Peyer's patch (tissue), 4 donors: Measurements from ENCODE around the gene CABCOCO1. TPM values are rescaled to one million over a fixed set of nuclear protein-coding genes. Genes with fewer than 3 reads are reported as not detected.

Experiments used
- DNase-seq, 3 donors: peaks; one replicate each; pipeline ENCODE4 v3.0.0-alpha.2; 2017 to 2019
- H3K27ac ChIP-seq, 4 donors: fragments of 200-600 bp; sonication (generic); one replicate each; pipeline ENCODE4 v1.5.1; 2016 to 2019
- H3K27me3 ChIP-seq, 2 donors: fragments of 200-600 bp; sonication (generic); one replicate each; pipeline ENCODE4 v1.5.1; 2019
- H3K36me3 ChIP-seq, 3 donors: fragments of 200-600 bp; sonication (generic); one replicate each; pipeline ENCODE4 v1.5.1; 2016 to 2019
- H3K4me1 ChIP-seq, 4 donors: fragments of 200-600 bp; sonication (generic); one replicate each; pipeline ENCODE4 v1.5.1; 2016 to 2019
- H3K4me3 ChIP-seq, 4 donors: fragments of 200-600 bp; sonication (generic); 1 replicate in 3 of 4; 2 replicates in 1 of 4; pipeline ENCODE4 v1.5.1; 2016 to 2019; ENCODE audit warnings: mild to moderate bottlenecking in 1 of 4
- H3K9me3 ChIP-seq, 4 donors: fragments of 200-600 bp; sonication (generic); one replicate each; pipeline ENCODE4 v1.5.1; 2016 to 2019; ENCODE audit warnings: mild to moderate bottlenecking in 1 of 4
- POLR2A ChIP-seq, 2 donors: fragments of 450-650 bp; IDR thresholded peaks; one replicate each; pipeline ENCODE4 v1.5.1; 2017; ENCODE audit warnings: antibody characterized with exemption in 2 of 2, mild to moderate bottlenecking in 2 of 2, moderate library complexity in 2 of 2
- total RNA-seq, 4 donors: library from RNA; depleted of rRNA; stranded (reverse); fragments of >200 nt; gene quantifications; one replicate each; pipeline ENCODE4 v1.1.0, GENCODE V29; 2016
- TF ChIP-seq, protein P1 (sequence below), 6 experiments: fragments of 450-650 bp in 4 of 6; fragments of 200-600 bp in 2 of 6; sonication (generic) in 1 of 6; IDR thresholded peaks; one replicate each; pipeline ENCODE4 v1.5.1; 2017 to 2019; ENCODE audit warnings: antibody characterized with exemption in 6 of 6, mild to moderate bottlenecking in 3 of 6, moderate library complexity in 1 of 6

The CABCOCO1 gene, protein sequence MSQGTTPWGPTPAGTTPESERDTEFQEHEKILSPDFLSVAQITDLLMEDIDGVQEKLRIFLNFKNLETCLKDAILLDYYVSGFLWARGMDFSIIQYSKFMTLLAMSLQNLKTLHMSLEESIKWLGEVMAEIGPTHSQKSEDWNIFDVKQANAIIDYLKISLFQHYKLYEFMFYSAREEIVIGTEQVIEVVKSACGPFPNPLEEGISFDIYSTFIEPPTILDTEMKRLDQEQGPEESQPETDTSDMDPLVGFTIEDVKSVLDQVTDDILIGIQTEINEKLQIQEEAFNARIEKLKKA
- not detected for total RNA-seq

GRCh38 chr10:61662794-61663259 lies at the start of gene CABCOCO1:
Gene CABCOCO1, plus strand, starts transcription at chr10:61662929. Its CDS starts 44 bp downstream, at chr10:61662973.
- Histone ChIP-seq H3K27me3 (no peaks in the 10 kb centered on the region), H3K9me3 (no peaks in the 10 kb centered on the region), H3K4me1 (no peaks in the 10 kb centered on the region), H3K36me3 (no peaks in the 10 kb centered on the region), H3K27ac (peak within 1 kb of the TSS in 3 of 4 donors; percentile 21 to 69 (median 34)), H3K4me3 (peak within 1 kb of the TSS; percentile 26 to 60 (median 44))
- TF ChIP-seq, protein P1, sequence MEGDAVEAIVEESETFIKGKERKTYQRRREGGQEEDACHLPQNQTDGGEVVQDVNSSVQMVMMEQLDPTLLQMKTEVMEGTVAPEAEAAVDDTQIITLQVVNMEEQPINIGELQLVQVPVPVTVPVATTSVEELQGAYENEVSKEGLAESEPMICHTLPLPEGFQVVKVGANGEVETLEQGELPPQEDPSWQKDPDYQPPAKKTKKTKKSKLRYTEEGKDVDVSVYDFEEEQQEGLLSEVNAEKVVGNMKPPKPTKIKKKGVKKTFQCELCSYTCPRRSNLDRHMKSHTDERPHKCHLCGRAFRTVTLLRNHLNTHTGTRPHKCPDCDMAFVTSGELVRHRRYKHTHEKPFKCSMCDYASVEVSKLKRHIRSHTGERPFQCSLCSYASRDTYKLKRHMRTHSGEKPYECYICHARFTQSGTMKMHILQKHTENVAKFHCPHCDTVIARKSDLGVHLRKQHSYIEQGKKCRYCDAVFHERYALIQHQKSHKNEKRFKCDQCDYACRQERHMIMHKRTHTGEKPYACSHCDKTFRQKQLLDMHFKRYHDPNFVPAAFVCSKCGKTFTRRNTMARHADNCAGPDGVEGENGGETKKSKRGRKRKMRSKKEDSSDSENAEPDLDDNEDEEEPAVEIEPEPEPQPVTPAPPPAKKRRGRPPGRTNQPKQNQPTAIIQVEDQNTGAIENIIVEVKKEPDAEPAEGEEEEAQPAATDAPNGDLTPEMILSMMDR (IDR thresholded peaks at IDR 0.05): no peak
- TF ChIP-seq POLR2A (IDR thresholded peaks at IDR 0.05): no peak
- DNase-seq: peak in 2 of 3 donors; percentile 61 to 62

GRCh38 chr10:61613665-61614064 lies 49.1 kb upstream of the CABCOCO1 start:
- DNase-seq: no peak
- no peak overlapping the region for H3K27ac ChIP-seq
- no peaks in the 10 kb centered on the region for H3K9me3 ChIP-seq
- H3K36me3 ChIP-seq: no peaks in the 10 kb centered on the region
- no peaks in the 10 kb centered on the region for H3K27me3 ChIP-seq
- no peak overlapping the region for H3K4me3 ChIP-seq
- TF ChIP-seq, protein P1 (IDR thresholded peaks at IDR 0.05): no peak
- no peak for TF ChIP-seq POLR2A (IDR thresholded peaks at IDR 0.05)
- no peaks in the 10 kb centered on the region for H3K4me1 ChIP-seq

DNA sequence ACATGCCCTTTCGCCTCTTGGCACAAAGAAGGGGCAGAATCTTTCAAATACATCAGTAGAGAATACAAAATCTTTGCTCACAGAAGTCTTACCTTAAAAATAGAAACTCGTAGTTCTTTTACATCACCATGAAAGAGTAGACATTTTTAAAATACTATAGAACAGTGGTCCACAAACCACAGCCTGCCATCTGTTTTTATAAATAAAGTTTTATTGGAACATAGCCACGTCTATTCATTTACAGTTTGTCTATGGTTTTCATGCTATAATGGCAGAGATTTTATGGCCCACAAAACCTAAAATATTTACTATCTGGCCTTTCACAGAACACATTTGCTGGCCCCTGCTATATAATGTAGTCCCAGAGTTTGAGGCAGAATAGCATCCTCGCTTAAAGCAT lies 46.1 kb upstream of the CABCOCO1 start:
- H3K4me3 ChIP-seq: no peak overlapping the region
- no peaks in the 10 kb centered on the region for H3K9me3 ChIP-seq
- DNase-seq: no peak
- H3K27me3 ChIP-seq: no peaks in the 10 kb centered on the region
- no peaks in the 10 kb centered on the region for H3K36me3 ChIP-seq
- no peak overlapping the region for H3K27ac ChIP-seq
- H3K4me1 ChIP-seq: no peaks in the 10 kb centered on the region
- TF ChIP-seq POLR2A (IDR thresholded peaks at IDR 0.05): no peak
- TF ChIP-seq, protein P1 (IDR thresholded peaks at IDR 0.05): no peak

- no peaks in the 10 kb centered on the region for H3K4me1 ChIP-seq
- no peak overlapping the region for H3K27ac ChIP-seq
- no peak overlapping the region for H3K4me3 ChIP-seq
- H3K36me3 ChIP-seq: no peaks in the 10 kb centered on the region
- H3K9me3 ChIP-seq: no peaks in the 10 kb centered on the region
- H3K27me3 ChIP-seq: no peaks in the 10 kb centered on the region
- no peak for DNase-seq
- TF ChIP-seq POLR2A (IDR thresholded peaks at IDR 0.05): no peak
- TF ChIP-seq, protein P1 (IDR thresholded peaks at IDR 0.05): no peak
These were observed 45.5 kb upstream of the CABCOCO1 start for GRCh38 chr10:61617180-61617579.

DNA sequence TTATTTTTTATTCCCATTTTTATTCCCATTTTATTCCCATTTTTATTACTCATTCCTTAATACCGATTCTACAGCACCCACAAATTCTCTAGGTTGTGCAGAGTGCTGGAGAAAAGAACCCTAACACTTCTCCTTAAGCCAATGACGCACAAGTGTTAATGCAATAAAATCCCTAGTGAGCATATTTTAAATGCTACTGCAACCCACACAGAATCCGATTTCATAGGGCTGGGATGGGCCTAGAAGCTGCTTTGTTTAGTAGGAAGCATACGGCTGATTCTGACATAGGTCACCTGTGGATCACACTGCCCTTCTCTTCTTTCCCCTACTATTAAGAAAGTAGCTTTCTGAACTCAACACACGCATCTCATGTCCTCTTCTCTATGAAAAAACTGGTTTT lies 45.1 kb upstream of the CABCOCO1 start:
- no peak overlapping the region for H3K4me3 ChIP-seq
- no peak overlapping the region for H3K27ac ChIP-seq
- H3K9me3 ChIP-seq: no peaks in the 10 kb centered on the region
- DNase-seq: no peak
- no peaks in the 10 kb centered on the region for H3K4me1 ChIP-seq
- H3K27me3 ChIP-seq: no peaks in the 10 kb centered on the region
- no peaks in the 10 kb centered on the region for H3K36me3 ChIP-seq
- TF ChIP-seq, protein P1 (IDR thresholded peaks at IDR 0.05): no peak
